HG03558 (cell line): ENCODE data around the gene COA1.
"Not testable (repeated sequence)": the region's sequence is repeated elsewhere in the genome, so short reads cannot be mapped to it uniquely, and the experiment has no call there.

Experiments used
- ATAC-seq: cut with Tn5 transposase; IDR thresholded peaks from one replicate; pipeline ENCODE4 v1.9.1; 2021; ENCODE audit warnings: moderate number of reproducible peaks; ENCODE audit not compliant: unreplicated experiment; ENCODE audit errors: extremely low read depth

The COA1 gene

GRCh38 chr7:43694399-43694748, 34.9 kb downstream of the COA1 start:
- no peak for ATAC-seq

- ATAC-seq: no peak
These were observed 35.5 kb downstream of the COA1 start for GRCh38 chr7:43693687-43694398.

GRCh38 chr7:43692582-43693373, 36.5 kb downstream of the COA1 start:
- ATAC-seq: no peak

GRCh38 chr7:43691611-43692010, 37.7 kb downstream of the COA1 start:
- no peak for ATAC-seq

DNA sequence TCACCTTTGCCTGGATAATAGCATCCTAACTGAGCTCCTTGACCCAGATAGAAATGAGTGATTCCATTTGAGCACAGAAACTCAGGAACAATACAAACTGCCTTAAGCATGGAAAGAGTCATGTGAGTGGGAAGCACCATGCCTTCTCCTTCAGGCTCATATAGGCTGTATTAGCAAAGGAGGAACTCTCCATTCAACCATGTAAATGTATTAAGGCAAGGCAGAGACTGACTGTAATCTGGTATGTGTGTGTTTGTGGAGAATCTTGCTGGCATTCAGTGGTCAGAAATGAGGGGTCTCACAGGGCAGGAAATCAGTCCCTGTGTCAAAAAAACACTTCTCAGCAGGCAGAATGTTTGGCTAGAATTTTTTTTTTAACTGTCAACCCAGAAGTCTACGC, 40.2 kb downstream of the COA1 start:
- no peak for ATAC-seq

DNA sequence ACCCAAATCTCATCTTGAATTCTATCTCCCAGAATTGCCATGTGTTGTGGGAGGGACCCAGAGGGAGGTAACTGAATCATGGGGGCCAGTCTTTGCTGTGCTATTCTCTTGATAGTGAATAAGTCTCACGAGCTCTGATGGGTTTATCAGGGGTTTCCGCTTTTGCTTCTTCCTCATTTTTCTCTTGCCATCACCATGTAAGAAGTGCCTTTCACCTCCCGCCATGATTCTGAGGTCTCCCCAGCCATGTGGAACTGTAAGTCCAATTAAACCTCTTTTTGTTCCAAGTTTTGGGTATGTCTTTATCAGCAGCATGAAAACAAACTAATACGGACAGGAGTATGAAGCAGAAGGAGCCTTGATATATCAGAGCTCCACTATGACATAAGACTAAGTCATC, 41.5 kb downstream of the COA1 start:
- ATAC-seq: not testable (repeated sequence)

DNA sequence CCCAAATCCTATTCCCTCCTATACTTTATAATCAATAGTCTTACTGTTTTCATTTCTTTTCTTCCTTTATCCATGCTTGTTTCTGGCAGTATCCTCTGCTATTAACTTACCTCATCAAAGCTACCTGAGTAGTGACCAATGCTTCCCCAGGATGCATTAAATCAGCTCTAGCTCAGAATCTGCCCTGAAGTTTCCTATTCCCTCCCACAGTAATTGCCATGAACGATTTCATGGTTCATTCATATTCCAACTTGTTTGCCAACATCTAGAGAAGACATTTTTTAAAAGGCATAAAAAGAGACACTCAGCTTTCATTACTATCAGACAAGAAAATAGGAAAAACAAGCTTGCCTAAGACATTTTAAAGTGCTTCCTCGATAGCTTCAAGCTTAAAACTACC, 42.3 kb downstream of the COA1 start:
- ATAC-seq: no peak

- no peak for ATAC-seq
These were observed 48.6 kb downstream of the COA1 start for GRCh38 chr7:43680736-43681135.

DNA sequence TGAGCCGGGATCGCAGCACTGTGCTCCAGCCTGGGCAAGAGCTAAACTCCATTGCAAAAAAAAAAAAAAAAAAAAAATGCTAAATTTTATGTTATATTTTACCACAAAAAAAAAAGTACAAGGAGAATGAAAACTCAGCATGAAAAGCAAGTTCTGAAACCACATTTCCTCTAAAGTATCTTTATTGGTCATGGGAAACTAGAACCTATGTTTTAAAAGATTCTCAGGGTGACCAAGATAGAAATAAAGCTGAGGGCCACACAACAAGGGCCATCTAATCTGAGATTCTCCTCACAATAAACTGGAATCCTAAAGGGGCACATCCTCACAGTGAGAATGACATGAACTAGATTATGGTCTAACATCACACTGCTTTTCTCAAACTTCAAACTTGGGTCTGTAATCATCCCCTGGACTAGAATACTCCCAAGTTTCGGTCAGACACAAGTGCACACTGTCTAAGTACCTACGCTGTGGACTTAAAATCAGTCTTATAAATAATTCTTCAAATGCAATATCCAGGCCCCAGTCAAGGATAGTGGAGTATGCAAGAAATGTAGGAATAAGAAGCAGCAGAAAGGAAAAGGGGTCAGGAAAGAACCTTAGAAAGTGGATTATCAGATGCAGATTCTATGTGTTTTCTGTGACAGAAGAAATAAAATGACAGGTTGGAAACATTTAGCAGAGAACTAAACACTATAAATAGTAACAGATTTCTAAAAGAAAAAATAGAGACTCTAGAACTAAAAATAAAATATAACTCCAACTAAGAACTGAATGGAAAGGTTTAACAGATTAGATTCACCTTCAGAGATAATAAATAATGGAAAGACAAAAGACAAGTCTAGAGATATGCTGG, 49.9 kb downstream of the COA1 start:
- no peak for ATAC-seq

GRCh38 chr7:43678315-43678714, 51.0 kb downstream of the COA1 start:
- no peak for ATAC-seq

GRCh38 chr7:43677864-43678263, 51.5 kb downstream of the COA1 start:
- ATAC-seq: no peak

DNA sequence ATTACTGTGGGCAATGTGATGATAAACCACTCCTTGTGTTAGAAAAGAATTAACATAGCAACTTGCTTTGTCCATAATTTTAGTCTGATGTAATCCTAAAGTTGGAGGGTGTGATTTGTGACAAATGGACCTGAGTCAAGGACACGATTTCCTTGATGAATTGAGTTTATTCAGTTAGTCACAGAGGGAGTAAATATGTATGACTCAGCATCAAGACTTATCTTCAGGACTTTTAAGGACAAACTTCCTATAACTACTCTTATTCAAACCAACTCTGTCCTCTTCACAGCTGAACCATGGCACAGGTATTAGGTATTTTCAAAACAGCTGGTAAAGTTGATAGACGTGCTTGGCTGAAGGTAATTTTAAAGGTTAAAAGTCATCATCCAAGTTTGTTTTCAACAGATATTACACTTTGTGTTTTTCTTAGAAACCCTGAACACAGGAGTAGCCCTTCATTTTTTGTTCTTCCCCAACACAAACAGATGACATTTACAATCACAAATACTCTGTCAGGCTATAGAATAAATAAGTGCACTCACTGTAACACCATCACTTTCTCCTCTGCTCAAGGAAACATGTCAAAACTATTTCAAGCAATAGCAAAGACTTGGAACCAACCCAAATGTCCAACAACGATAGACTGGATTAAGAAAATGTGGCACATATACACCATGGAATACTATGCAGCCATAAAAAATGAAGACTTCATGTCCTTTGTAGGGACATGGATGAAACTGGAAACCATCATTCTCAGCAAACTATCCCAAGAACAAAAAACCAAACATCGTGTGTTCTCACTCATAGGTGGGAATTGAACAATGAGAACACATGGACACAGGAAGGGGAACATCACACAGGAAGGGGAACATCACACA, 54.5 kb downstream of the COA1 start:
- ATAC-seq: no peak

- ATAC-seq: not testable (repeated sequence)
These were observed 55.9 kb downstream of the COA1 start for GRCh38 chr7:43673243-43673976.

GRCh38 chr7:43671521-43671920, 57.8 kb downstream of the COA1 start:
- no peak for ATAC-seq

- no peak for ATAC-seq
These were observed 59.8 kb downstream of the COA1 start for GRCh38 chr7:43669286-43670081.

GRCh38 chr7:43668035-43668434, 61.3 kb downstream of the COA1 start:
- no peak for ATAC-seq

DNA sequence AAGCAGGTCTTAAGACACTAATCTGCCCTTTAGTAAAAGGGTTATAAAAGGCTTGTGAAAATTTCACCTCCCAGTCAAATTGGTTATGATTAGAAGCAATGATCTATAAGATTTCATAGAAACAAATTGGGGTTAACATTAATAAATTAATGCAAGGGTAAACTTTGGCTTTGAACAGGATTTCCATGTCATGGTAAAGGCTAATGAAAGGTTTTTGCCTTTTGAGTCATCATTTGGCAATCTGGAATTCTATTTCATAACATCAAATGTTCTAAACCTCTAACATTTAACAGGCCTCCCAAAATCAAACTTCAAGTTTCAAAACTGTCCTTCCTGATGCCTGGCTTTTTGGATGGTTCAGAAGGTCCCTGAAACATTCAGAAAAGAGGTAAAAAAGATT, 62.4 kb downstream of the COA1 start:
- no peak for ATAC-seq

GRCh38 chr7:43664681-43665080, 64.6 kb downstream of the COA1 start:
- ATAC-seq: no peak

- ATAC-seq: no peak
These were observed 69.2 kb downstream of the COA1 start for GRCh38 chr7:43660141-43660540.
